ENCODE measurements around the gene TRIM23. TPM values are rescaled to one million over a fixed set of nuclear protein-coding genes. Genes with fewer than 3 reads are reported as not detected.

The TRIM23 gene
- total RNA-seq, 1 donor from 2014 or later, result 13.4 TPM

DNA sequence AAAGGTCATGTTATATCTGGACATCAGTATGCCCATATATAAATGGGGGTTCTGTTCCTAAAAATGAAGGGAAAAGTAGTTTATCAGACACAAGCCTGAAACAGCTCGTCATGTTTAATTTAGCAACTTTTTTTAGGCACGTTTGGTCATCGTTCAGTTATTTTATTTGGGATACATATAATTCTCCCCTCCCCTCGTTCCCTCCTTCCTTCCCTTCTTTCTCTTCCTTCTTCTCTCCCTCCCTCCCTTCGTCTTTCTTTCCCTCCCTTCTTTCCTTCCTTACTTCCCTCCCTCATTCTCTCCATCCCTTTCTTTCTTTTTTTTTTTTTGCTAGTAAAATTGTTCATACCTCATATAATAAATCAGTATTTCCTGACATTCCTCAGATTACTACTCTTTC is 57.6 kb downstream of the TRIM23 start:
- DNase-seq (ENCODE audit: low spot score), result no peak

DNA sequence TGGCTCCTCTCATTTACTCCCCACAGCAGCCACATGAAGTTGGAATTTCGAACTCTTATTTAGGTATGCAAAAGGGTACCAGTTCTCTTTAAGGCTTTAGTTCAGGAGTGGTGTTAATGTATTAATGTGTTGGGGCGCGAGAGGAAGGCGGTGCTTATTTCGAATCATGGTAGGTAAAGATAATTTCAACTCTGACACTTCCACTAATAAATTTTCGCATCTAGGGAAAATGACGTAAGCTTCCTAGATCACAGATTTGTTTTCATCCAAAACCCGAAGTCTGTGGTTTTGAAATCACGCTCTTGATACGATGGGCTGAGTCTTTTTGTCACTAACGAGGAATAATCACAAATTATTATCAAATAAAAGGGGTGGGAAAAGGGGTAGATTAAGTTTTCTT is 60.4 kb downstream of the TRIM23 start:
- no peak for DNase-seq (ENCODE audit: low spot score)

DNA sequence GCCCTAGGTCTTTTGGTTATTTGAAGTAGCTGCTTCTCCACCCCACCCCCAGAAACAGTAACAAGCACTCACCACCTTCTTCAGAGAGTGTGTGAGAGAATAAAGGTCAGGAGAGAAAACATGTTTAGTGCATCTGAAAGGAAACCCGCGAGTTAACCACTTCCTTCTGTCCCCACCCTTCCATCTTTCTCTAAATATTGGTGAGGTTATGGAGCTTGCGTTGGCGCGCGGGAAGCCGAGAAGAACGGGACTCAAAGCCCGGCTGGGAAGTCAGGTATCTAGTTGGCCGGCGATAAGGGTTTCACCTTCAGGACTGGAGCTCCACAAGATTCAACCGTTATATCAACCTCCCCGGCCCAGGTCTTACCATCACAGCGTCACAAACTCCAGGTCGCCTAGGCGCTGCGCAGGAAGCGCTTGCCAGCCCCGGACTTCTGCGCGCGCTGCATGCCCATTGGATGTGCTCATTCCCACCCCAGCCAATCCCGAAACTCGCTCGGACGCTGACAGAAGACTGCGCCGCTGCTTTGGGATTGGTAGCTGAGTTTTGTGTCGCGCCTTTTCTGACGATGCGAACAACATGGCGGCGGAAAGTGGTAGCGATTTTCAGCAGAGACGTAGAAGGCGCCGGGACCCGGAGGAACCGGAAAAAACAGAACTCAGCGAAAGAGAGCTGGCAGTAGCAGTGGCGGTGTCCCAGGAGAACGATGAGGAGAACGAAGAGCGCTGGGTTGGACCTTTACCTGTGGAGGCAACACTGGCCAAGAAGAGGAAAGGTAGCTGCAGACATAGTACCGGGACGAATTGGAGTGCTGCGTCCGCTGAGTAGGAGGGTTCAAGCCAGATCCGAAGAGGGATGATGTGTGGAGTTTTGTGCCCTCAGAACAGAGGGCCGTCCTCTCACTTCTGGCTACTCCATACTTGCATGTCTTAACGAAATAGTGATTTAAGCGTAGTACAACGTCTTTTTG is 61.1 kb downstream of the TRIM23 start, which contains the start of the genes CENPK and PPWD1:
CENPK (minus strand) TSS at position 438 of the 971 bp plus-strand sequence. CDS start 8,261 bp downstream, outside the sequence.
PPWD1 (plus strand) TSS at position 566 of the 971 bp plus-strand sequence; CDS start at position 581, 15 bp downstream.
- peak; percentile 97 for DNase-seq (ENCODE audit: low spot score)

DNA sequence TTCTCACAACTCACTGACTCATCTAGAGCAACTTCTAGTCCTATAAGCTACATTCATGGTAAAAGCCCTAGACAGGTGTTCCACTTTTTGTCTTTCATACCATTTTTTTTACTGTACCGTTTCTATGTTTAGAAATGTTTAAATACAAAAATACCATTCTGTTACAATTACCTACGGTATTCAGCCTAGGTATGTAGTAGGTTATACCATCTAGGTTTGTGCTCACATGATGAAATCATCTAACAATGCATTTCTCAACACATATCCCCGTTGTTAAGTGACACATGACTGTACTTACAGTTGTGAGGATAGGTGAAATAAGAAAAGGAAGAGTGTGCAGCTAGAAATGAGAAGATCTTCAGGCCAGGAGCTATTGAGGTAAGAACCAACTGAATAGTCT is 67.4 kb downstream of the TRIM23 start:
- DNase-seq (ENCODE audit: low spot score), result no peak

DNA sequence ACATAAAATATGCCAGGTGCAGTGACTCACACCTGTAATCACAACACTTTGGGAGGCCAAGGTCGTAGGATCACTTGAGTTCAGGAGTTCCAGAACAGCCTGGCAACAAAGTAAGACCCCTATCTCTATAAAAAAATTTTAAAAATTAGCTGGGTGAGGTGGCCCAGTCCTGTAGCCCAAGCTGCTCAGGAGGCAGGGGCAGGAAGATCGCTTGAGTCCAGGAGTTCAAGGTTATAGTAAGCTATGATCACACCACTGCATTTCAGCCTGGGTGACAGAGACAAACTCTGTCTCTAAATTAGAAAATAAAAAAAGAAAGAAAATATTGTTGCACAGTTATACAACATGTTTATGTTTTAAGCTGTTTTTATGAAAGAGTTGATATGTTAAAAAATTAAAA is 68.0 kb downstream of the TRIM23 start:
- DNase-seq (ENCODE audit: low spot score), result no peak

DNA sequence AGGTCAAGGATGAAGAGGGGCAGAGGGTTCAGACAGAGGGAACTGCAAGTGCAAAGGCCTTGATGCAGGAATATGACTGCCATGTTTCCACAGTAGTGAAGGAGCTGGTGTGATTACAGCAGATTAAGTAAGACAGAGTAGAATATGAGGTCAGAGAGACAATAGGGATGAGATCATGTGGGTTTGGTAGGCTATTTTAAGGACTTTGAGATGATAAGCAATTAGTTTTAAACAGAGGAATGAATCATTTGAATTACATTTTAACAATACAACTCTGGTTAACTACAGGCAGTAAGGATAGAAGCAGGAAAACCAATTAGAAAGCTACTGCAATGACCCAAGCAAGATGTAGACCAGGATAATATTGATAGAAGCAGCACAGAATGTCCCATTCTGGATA is 68.8 kb downstream of the TRIM23 start:
- no peak for DNase-seq (ENCODE audit: low spot score)

DNA sequence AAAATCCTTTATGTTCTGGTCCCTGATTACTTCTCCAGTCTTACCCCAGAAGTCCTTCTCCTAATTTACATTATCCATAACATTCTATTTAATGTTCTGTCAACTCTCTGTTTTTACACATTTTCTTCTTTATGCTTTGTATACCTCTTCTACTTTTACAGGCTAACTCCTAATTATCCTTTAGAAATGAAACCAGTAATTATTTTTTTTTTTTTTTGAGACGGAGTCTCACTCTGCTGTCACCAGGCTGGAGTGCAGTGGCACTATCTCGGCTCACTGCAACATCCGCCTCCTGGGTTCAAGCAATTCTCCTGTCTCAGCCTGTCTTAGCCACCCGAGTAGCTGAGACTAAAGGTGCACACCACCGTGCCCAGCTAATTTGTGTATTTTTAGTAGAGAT is 70.2 kb downstream of the TRIM23 start:
- DNase-seq (ENCODE audit: low spot score), result no peak

DNA sequence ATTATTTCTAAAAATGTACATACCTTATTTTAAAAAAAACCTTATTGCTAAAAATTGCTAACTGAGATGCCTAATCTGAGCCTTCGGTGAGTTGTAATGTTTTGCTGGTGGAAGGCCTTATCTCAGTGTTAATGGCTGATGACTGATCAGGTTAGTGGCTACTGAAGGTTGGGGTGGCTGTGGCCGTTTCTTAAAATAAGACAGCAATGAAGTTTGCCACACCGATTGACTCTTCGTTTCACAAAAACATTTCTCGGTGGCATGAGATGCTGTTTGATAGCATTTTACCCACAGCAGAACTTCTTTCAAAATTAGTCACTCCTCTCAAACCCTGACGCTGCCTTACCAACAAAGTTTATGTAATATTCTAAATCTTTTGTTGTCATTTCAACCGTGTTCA is 75.9 kb downstream of the TRIM23 start:
- no peak for DNase-seq (ENCODE audit: low spot score)

DNA sequence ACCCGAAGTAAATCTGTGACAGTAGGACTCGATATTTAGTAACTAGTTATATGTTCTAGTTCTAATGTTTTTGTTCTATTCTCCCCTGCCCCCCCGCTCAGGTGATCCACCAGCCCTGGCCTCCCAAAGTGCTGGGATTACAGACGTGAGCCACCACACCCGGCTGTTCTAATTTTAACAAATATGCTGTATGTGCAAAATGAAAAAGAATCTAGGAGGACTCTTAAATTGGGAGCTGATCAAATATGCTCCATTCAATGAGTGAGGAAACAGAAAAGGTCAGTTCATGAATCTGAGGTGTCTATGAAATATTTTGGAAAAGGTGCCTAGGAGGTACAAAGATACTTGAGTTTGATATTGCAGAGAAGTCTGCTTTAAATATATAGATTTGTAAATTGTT is 78.0 kb downstream of the TRIM23 start:
- DNase-seq (ENCODE audit: low spot score), result no peak

DNA sequence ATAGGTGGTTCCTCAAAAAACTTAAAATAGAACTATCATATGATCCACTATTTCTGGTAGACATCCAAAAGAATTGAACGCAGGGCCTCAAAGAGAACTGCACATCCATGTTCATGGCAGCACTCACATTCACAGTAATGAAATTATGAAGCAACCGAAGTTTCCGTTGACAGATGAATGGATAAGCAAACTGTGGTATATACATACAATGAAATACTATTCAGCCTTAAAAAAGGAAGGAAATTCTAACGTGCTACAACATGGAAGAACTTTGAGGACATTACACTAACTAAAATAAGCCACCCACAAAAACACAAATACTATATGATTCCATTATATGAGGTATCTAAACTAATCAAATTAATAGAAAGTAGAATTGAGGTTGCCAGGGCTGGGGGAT is 79.7 kb downstream of the TRIM23 start:
- no peak for DNase-seq (ENCODE audit: low spot score)

DNA sequence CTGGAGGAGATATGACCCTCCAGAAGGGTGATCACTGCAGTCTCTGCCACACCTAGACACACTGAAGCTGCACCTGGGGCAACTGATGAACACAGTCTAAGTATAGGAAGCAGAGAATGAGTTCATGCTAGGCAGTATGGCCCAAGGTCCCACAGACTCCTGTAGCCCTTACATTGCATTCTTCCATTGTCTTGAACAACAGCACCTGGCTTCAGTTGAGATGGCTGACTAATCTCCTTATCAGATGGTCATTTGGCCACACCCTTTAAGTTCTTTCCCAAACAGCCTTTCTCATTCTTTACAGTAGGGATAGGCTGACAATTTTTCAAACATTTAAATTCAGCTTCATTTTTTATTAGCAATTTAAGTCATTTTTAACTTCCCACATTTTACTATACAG is 84.3 kb downstream of the TRIM23 start:
- no peak for DNase-seq (ENCODE audit: low spot score)

Other genes with a start within 250 kb of the TRIM23 start
- 1.3 TPM for gene ADAMTS6, start 142.4 kb downstream of the TRIM23 start, total RNA-seq
- gene CENPK, start 61.2 kb downstream of the TRIM23 start, total RNA-seq, result 0.80 TPM
- 25.0 TPM for gene PPWD1, start 61.0 kb downstream of the TRIM23 start, total RNA-seq
- gene SHLD3, start 694 bp upstream of the TRIM23 start, total RNA-seq, result 3.4 TPM
- gene TRAPPC13, start 694 bp upstream of the TRIM23 start, total RNA-seq, result 15.4 TPM
- 13.0 TPM for gene SGTB, start 97.8 kb upstream of the TRIM23 start, total RNA-seq
- 31.5 TPM for gene NLN, start 97.9 kb upstream of the TRIM23 start, total RNA-seq

All from mesenteric fat pad (tissue), 1 donor.